ENCODE data around the gene MAN1A1.

DNA sequence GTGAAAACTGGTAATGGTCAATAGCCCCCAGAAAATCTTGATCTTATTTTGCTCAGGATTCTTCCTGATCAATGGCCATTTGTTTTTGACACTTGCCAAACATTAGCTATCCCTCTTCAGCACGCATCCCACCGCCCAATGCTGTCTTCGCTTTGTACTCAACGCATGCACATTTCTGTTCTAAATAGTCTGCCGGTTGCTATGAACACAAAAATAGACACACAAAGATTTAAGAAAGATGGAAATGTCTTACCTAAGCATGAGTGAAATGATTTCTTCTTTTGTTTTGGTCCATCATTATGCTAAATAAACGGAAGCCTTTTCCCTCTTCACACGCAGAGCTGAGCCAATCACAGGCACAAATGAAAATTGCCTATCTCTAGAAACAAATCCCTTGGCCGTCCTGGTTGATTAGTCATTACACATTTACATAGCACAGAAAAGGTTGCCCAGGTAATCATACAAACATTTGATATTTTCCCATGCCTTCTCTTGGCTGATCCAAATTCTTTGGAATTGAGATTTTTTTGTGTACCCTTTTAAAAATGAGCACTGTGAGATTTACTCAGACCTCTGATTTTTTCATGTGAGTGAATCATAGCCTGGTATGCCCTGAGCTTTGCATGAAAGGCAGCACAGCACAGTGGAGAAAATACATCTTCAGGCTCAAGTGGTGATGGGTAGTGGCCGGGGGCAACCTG is 200.6 kb downstream of the MAN1A1 start:
- TF ChIP-seq, protein P1, sequence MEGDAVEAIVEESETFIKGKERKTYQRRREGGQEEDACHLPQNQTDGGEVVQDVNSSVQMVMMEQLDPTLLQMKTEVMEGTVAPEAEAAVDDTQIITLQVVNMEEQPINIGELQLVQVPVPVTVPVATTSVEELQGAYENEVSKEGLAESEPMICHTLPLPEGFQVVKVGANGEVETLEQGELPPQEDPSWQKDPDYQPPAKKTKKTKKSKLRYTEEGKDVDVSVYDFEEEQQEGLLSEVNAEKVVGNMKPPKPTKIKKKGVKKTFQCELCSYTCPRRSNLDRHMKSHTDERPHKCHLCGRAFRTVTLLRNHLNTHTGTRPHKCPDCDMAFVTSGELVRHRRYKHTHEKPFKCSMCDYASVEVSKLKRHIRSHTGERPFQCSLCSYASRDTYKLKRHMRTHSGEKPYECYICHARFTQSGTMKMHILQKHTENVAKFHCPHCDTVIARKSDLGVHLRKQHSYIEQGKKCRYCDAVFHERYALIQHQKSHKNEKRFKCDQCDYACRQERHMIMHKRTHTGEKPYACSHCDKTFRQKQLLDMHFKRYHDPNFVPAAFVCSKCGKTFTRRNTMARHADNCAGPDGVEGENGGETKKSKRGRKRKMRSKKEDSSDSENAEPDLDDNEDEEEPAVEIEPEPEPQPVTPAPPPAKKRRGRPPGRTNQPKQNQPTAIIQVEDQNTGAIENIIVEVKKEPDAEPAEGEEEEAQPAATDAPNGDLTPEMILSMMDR (conservative IDR thresholded peaks at IDR 0.05; ENCODE audit: low read depth, low read length), result no peak
- TF ChIP-seq POLR2A (IDR thresholded peaks at IDR 0.05; ENCODE audit: low read depth, low read length), result no peak
- TF ChIP-seq RAD21 (IDR thresholded peaks at IDR 0.05; ENCODE audit: low read length), result no peak
- TF ChIP-seq MXI1 (IDR thresholded peaks at IDR 0.05; ENCODE audit: borderline replicate concordance, low read depth, low read length), result no peak
- no peak for TF ChIP-seq CEBPB (IDR thresholded peaks at IDR 0.05; ENCODE audit: low read depth, low read length)
- TF ChIP-seq, protein P2, sequence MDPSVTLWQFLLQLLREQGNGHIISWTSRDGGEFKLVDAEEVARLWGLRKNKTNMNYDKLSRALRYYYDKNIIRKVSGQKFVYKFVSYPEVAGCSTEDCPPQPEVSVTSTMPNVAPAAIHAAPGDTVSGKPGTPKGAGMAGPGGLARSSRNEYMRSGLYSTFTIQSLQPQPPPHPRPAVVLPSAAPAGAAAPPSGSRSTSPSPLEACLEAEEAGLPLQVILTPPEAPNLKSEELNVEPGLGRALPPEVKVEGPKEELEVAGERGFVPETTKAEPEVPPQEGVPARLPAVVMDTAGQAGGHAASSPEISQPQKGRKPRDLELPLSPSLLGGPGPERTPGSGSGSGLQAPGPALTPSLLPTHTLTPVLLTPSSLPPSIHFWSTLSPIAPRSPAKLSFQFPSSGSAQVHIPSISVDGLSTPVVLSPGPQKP (IDR thresholded peaks at IDR 0.05; ENCODE audit: borderline replicate concordance, low read depth, low read length), result no peak
- TF ChIP-seq RCOR1 (IDR thresholded peaks at IDR 0.05; ENCODE audit: insufficient replicate concordance, low read length), result no peak
- no peak for TF ChIP-seq FOS (IDR thresholded peaks at IDR 0.05; ENCODE audit: low read depth, low read length)
